K562 (cell line): ENCODE data around the gene OBSCN. TPM values are rescaled to one million over a fixed set of nuclear protein-coding genes. Genes with fewer than 3 reads are reported as not detected.

Experiments
- ARID1B ChIP-seq: fragments of 450-650 bp; IDR thresholded peaks from 2 replicates; pipeline ENCODE4 v1.6.1; 2016; ENCODE audit warnings: antibody characterized with exemption, mild to moderate bottlenecking, inconsistent platforms
- BCL6 ChIP-seq: fragments of 250-450 bp; sonication (Bioruptor Pico); IDR thresholded peaks from 2 replicates; pipeline ENCODE4 v1.4.0; 2020
- CBFA2T3 ChIP-seq: fragments of 450-650 bp; IDR thresholded peaks from 2 replicates; pipeline ENCODE4 v1.6.1; 2017
- DPF2 ChIP-seq: fragments of 450-650 bp; IDR thresholded peaks from 2 replicates; pipeline ENCODE4 v1.6.1; 2016
- E2F3 ChIP-seq: fragments of 250-450 bp; sonication (Bioruptor Pico); IDR thresholded peaks from 2 replicates; pipeline ENCODE4 v1.4.0; 2020; ENCODE audit warnings: mild to moderate bottlenecking
- EGR1 ChIP-seq: fragments of 450-650 bp; conservative IDR thresholded peaks from 2 replicates; pipeline ENCODE4 v1.6.1; 2017; ENCODE audit warnings: mild to moderate bottlenecking
- ETV5 ChIP-seq: sonication (generic); formaldehyde crosslinking; IDR thresholded peaks from 2 replicates; pipeline ENCODE4 v1.4.0; 2020; ENCODE audit warnings: low read depth, mild to moderate bottlenecking, missing genetic modification reagents
- FIP1L1 ChIP-seq: fragments of 200-400 bp; formaldehyde crosslinking; IDR thresholded peaks from 2 replicates; pipeline ENCODE4 v1.6.1; 2018; ENCODE audit warnings: mild to moderate bottlenecking, low read depth, low read length; ENCODE audit not compliant: poor library complexity, severe bottlenecking
- GATA2 ChIP-seq: sonication (generic); formaldehyde crosslinking; IDR thresholded peaks from 2 replicates; pipeline ENCODE4 v1.4.0; 2020; ENCODE audit warnings: mild to moderate bottlenecking, missing genetic modification reagents
- HDAC6 ChIP-seq: IDR thresholded peaks from 2 replicates; pipeline ENCODE4 v1.6.1; 2012; ENCODE audit warnings: low read depth, mild to moderate bottlenecking, control low read depth, inconsistent platforms, low read length, moderate library complexity
- KAT7 ChIP-seq: sonication (generic); formaldehyde crosslinking; IDR thresholded peaks from 2 replicates; pipeline ENCODE4 v1.8.0; 2022; ENCODE audit warnings: missing genetic modification reagents, mild to moderate bottlenecking, borderline replicate concordance
- LEF1 ChIP-seq: fragments of 450-650 bp; IDR thresholded peaks from 2 replicates; pipeline ENCODE4 v1.6.1; 2016; ENCODE audit warnings: mild to moderate bottlenecking
- NCOR1 ChIP-seq: fragments of 450-650 bp; IDR thresholded peaks from 2 replicates; pipeline ENCODE4 v1.6.1; 2016; ENCODE audit warnings: mild to moderate bottlenecking, moderate library complexity
- NR4A1 ChIP-seq, 2 experiments: fragments of 250-450 bp in 1 of 2; fragments of 450-650 bp in 1 of 2; sonication (Bioruptor Pico) in 1 of 2; IDR thresholded peaks; 2 replicates each; pipeline versions ENCODE4 v1.4.0 to v1.6.1; 2016 to 2020; ENCODE audit warnings: mild to moderate bottlenecking in 2 of 2, missing compliant biosample characterization in 1 of 2, missing genetic modification characterization in 1 of 2, moderate library complexity in 1 of 2
- PYGO2 ChIP-seq: fragments of 450-650 bp; IDR thresholded peaks from 2 replicates; pipeline ENCODE4 v1.6.1; 2016; ENCODE audit warnings: mild to moderate bottlenecking, missing genetic modification characterization, moderate library complexity, missing compliant biosample characterization
- RCOR1 ChIP-seq, 2 experiments: IDR thresholded peaks; 2 replicates each; pipeline ENCODE4 v1.6.1; 2012; ENCODE audit warnings: low read depth in 2 of 2, low read length in 2 of 2, borderline replicate concordance in 1 of 2, improper control_type of control experiment in 1 of 2
- SMARCA4 ChIP-seq: fragments of 450-650 bp; IDR thresholded peaks from 2 replicates; pipeline ENCODE4 v1.6.1; 2016
- TBP ChIP-seq: optimal IDR thresholded peaks from 2 replicates; pipeline ENCODE3; 2011; ENCODE audit warnings: low read depth, low read length, improper control_type of control experiment
- TEAD4 ChIP-seq, 2 experiments: sonication (generic) in 1 of 2; formaldehyde crosslinking in 1 of 2; IDR thresholded peaks; 2 replicates each; pipeline versions ENCODE4 v1.6.1 to v1.8.0; 2012 to 2022; ENCODE audit warnings: borderline replicate concordance in 1 of 2, inconsistent platforms in 1 of 2, low read length in 1 of 2, mild to moderate bottlenecking in 1 of 2, missing genetic modification reagents in 1 of 2
- ZFP36 ChIP-seq: fragments of 150-350 bp; IDR thresholded peaks from 2 replicates; pipeline ENCODE4 v1.6.1; 2018; ENCODE audit warnings: low read length, low read depth; ENCODE audit not compliant: partially characterized antibody
- polyA plus RNA-seq, 8 experiments: library from polyadenylated mRNA; depleted of rRNA in 4 of 8; stranded (reverse) in 5 of 8; unstranded in 3 of 8; fragments of >200 nt; fragmentation: Nextera tagmentation in 2 of 8; fragmentation: Illumina TruSeq in 1 of 8; extraction: Ambion mirVana in 2 of 8; extraction: Trizol in 1 of 8; gene quantifications; 2 replicates each; pipeline versions ENCODE4 v1.2.1 to v1.2.3, GENCODE V29; 2011 to 2014; ENCODE audit warnings: inconsistent platforms in 1 of 8, missing spikeins in 1 of 8
- total RNA-seq, 7 experiments: library from RNA; depleted of rRNA in 6 of 7; stranded (reverse); fragments of >200 nt in 6 of 7; fragmentation: Illumina TruSeq in 2 of 7; extraction: Trizol in 2 of 7; gene quantifications; 2 replicates each; pipeline versions ENCODE4 v1.2.1 to v1.2.3, GENCODE V29; 2011 to 2021; ENCODE audit warnings: low replicate concordance in 1 of 7
- TF ChIP-seq, protein P1 (sequence below), 2 experiments: fragments of 450-650 bp in 1 of 2; IDR thresholded peaks; 2 replicates each; pipeline ENCODE4 v1.6.1; 2011 to 2017; ENCODE audit warnings: low read depth in 2 of 2, antibody characterized with exemption in 1 of 2, borderline replicate concordance in 1 of 2, low read length in 1 of 2, mild to moderate bottlenecking in 1 of 2, mixed read lengths in 1 of 2; ENCODE audit not compliant: control insufficient read depth in 1 of 2
- TF ChIP-seq, protein P2 (sequence below): sonication (generic); formaldehyde crosslinking; IDR thresholded peaks from 2 replicates; pipeline ENCODE4 v1.8.1; 2023; ENCODE audit warnings: mild to moderate bottlenecking, missing genetic modification reagents

Gene OBSCN
- total and polyA plus RNA-seq, 9 of the 15 experiments (the other 6 are each of a cell fraction or from before 2014, with no cell fraction given) = 0.18 to 19.7 (median 3.6) TPM

- TF ChIP-seq ZFP36 (peak; percentile 50), ETV5 (peak; percentile 71), SMARCA4 (peak; percentile 97), BCL6 (CRISPR knock-in tag) (no peak), CBFA2T3 (peak; percentile 97), TEAD4 (IDR thresholded peaks at IDR 0.05; ENCODE audit: low read length) (peak; percentile 85), TEAD4 (CRISPR knock-in tag; IDR thresholded peaks at IDR 0.05; ENCODE audit: borderline replicate concordance) (no peak), LEF1 (peak; percentile 94), NR4A1 (CRISPR knock-in tag; IDR thresholded peaks at IDR 0.05) (no peak), NR4A1 (tag; IDR thresholded peaks at IDR 0.05) (peak; percentile 86), KAT7 (CRISPR knock-in tag) (0 out of 2 replicates have a peak, but pooled peaks have one; percentile 4), ARID1B (peak; percentile 97), E2F3 (0 out of 2 replicates have a peak, but pooled peaks have one; percentile 9), HDAC6 (no peak), TBP (no peak), GATA2 (peak; percentile 96), NCOR1 (peak; percentile 95), EGR1 (peak; percentile 39), PYGO2 (tag) (peak; percentile 54), DPF2 (peak; percentile 98), FIP1L1 (peak; percentile 15), RCOR1 (IDR thresholded peaks at IDR 0.05; ENCODE audit: borderline replicate concordance in 1 of 2, low read depth in 2 of 2, low read length in 2 of 2) (peak; percentile 70 to 93; a peak in 2 of 4 replicates)
- TF ChIP-seq, protein P1, sequence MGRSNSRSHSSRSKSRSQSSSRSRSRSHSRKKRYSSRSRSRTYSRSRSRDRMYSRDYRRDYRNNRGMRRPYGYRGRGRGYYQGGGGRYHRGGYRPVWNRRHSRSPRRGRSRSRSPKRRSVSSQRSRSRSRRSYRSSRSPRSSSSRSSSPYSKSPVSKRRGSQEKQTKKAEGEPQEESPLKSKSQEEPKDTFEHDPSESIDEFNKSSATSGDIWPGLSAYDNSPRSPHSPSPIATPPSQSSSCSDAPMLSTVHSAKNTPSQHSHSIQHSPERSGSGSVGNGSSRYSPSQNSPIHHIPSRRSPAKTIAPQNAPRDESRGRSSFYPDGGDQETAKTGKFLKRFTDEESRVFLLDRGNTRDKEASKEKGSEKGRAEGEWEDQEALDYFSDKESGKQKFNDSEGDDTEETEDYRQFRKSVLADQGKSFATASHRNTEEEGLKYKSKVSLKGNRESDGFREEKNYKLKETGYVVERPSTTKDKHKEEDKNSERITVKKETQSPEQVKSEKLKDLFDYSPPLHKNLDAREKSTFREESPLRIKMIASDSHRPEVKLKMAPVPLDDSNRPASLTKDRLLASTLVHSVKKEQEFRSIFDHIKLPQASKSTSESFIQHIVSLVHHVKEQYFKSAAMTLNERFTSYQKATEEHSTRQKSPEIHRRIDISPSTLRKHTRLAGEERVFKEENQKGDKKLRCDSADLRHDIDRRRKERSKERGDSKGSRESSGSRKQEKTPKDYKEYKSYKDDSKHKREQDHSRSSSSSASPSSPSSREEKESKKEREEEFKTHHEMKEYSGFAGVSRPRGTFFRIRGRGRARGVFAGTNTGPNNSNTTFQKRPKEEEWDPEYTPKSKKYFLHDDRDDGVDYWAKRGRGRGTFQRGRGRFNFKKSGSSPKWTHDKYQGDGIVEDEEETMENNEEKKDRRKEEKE (IDR thresholded peaks at IDR 0.05; ENCODE audit: borderline replicate concordance in 1 of 2, control insufficient read depth in 1 of 2, low read depth in 2 of 2, low read length in 1 of 2) = no peak
- TF ChIP-seq, protein P2, sequence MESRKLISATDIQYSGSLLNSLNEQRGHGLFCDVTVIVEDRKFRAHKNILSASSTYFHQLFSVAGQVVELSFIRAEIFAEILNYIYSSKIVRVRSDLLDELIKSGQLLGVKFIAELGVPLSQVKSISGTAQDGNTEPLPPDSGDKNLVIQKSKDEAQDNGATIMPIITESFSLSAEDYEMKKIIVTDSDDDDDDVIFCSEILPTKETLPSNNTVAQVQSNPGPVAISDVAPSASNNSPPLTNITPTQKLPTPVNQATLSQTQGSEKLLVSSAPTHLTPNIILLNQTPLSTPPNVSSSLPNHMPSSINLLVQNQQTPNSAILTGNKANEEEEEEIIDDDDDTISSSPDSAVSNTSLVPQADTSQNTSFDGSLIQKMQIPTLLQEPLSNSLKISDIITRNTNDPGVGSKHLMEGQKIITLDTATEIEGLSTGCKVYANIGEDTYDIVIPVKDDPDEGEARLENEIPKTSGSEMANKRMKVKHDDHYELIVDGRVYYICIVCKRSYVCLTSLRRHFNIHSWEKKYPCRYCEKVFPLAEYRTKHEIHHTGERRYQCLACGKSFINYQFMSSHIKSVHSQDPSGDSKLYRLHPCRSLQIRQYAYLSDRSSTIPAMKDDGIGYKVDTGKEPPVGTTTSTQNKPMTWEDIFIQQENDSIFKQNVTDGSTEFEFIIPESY (CRISPR knock-in tag) = peak; percentile 62; the same call in 1 of the 2 replicates
Measured at GRCh38 chr1:228368801-228369607, 161.2 kb downstream of the OBSCN start (continued).
